Measurements from ENCODE around the gene GMDS. TPM values are rescaled to one million over a fixed set of nuclear protein-coding genes. Genes with fewer than 3 reads are reported as not detected.

Gene GMDS
- total RNA-seq, 1 experiment from 2014 or later, result 27.6 TPM

- no peak overlapping the region for H3K9ac ChIP-seq (ENCODE audit: extremely low read depth, insufficient read length, low read length)
- no peak overlapping the region for H3K23ac ChIP-seq (ENCODE audit: insufficient read length, low read depth, low read length)
- H3K4ac ChIP-seq (ENCODE audit: low read depth, low read length), result no peak overlapping the region
- H2BK120ac ChIP-seq (ENCODE audit: low read depth, low read length, poor library complexity, severe bottlenecking), result no peak overlapping the region
- no peak overlapping the region for H2BK20ac ChIP-seq (ENCODE audit: low read depth, low read length, poor library complexity, severe bottlenecking)
- no peaks in the 10 kb centered on the region for H3K36me3 Mint-ChIP-seq (ENCODE audit: insufficient read depth in 1 of 3, low read depth in 3 of 3)
- no peak overlapping the region for H3K27ac Mint-ChIP-seq
- no peak for DNase-seq
- H4K91ac ChIP-seq (ENCODE audit: insufficient read length, low read depth, low read length), result no peak overlapping the region
- no peaks in the 10 kb centered on the region for H4K20me1 ChIP-seq (ENCODE audit: control insufficient read depth, insufficient read depth, insufficient read length)
- H4K8ac ChIP-seq (replicated peaks; ENCODE audit: insufficient read length, low read depth, low read length), result no peak overlapping the region
- no peak overlapping the region for H2BK5ac ChIP-seq (ENCODE audit: insufficient read length, low read length)
- H2AFZ ChIP-seq (ENCODE audit: low read length), result no peak overlapping the region
- no peak overlapping the region for H3K18ac ChIP-seq (ENCODE audit: insufficient read length, low read depth, low read length)
- H3K4me1 Mint-ChIP-seq, result peaks cover 2 to 5% of the 10 kb centered on the region in 2 experiments; a peak in 3 of 4 replicates
- H3K14ac ChIP-seq (ENCODE audit: insufficient read depth, low read length), result no peak overlapping the region
- H3K27ac ChIP-seq (ENCODE audit: insufficient read length, low read depth, low read length), result no peak overlapping the region
- H3K27me3 ChIP-seq (ENCODE audit: insufficient read depth, low read length), result no peaks in the 10 kb centered on the region
- no peaks in the 10 kb centered on the region for H3K4me1 ChIP-seq (ENCODE audit: insufficient read depth, low read length)
- peaks cover 28% of the 10 kb centered on the region for H3K27me3 Mint-ChIP-seq (ENCODE audit: low read depth)
- H3K79me2 ChIP-seq (ENCODE audit: insufficient read depth, low read length), result no peaks in the 10 kb centered on the region
- no peaks in the 10 kb centered on the region for H3K9me3 Mint-ChIP-seq
- no peak overlapping the region for H3K56ac ChIP-seq (ENCODE audit: insufficient read length, low read depth, low read length)
- H2BK15ac ChIP-seq (ENCODE audit: low read depth, low read length), result no peak overlapping the region
- H3K4me3 Mint-ChIP-seq, result no peak overlapping the region
- no peaks in the 10 kb centered on the region for H3K23me2 ChIP-seq (ENCODE audit: insufficient read length, low read depth, low read length, poor library complexity, severe bottlenecking)
- no peaks in the 10 kb centered on the region for H3K79me1 ChIP-seq (ENCODE audit: insufficient read depth, low read depth, low read length, poor library complexity, severe bottlenecking)
- no peak overlapping the region for H4K5ac ChIP-seq (ENCODE audit: insufficient read length, low read depth, low read length)
- no peak overlapping the region for H3K4me2 ChIP-seq (ENCODE audit: insufficient read depth, insufficient read length, low read length)
- H2BK12ac ChIP-seq (ENCODE audit: insufficient read length, low read depth, low read length), result no peak overlapping the region
- H2AK5ac ChIP-seq (ENCODE audit: insufficient read length, low read length), result no peak overlapping the region
- TF ChIP-seq CTCF (conservative IDR thresholded peaks at IDR 0.05), result no peak
- H3T11ph ChIP-seq (ENCODE audit: low read length), result no peak overlapping the region
- H3K9me3 ChIP-seq (ENCODE audit: control insufficient read depth, low read depth, low read length), result no peaks in the 10 kb centered on the region
- no CpG with 5 or more reads among the region's 5 CpGs for WGBS (ENCODE audit: extremely low coverage, insufficient read length, low lambda C conversion rate)
Observed at GRCh38 chr6:1591243-1591642, 654.2 kb downstream of the GMDS start.
